Fibroblast of lung (primary cell): ENCODE results near the gene OR5AL1. TPM values are rescaled to one million over a fixed set of nuclear protein-coding genes. Genes with fewer than 3 reads are reported as not detected.

Experiments
- DNase-seq, 2 donors: peaks; one replicate each; pipeline versions ENCODE4 v3.0.0 to v3.0.0-alpha.2; 2010; ENCODE audit warnings: low read depth in 2 of 2
- H2AFZ ChIP-seq: 2 replicates; pipeline ENCODE4 v1.5.1; 2012; ENCODE audit warnings: low read length, control low read depth, inconsistent platforms
- H3K27ac ChIP-seq: 2 replicates; pipeline ENCODE4 v1.5.1; 2011; ENCODE audit warnings: low read length, control low read depth; ENCODE audit not compliant: insufficient read depth
- H3K27me3 ChIP-seq: 2 replicates; pipeline ENCODE4 v1.5.1; 2011; ENCODE audit warnings: mild to moderate bottlenecking, low read length; ENCODE audit not compliant: control insufficient read depth, insufficient read depth
- H3K36me3 ChIP-seq: 2 replicates; pipeline ENCODE4 v1.5.1; 2011; ENCODE audit warnings: low read length; ENCODE audit not compliant: control insufficient read depth, insufficient read depth
- H3K4me1 ChIP-seq: 2 replicates; pipeline ENCODE4 v1.5.1; 2011; ENCODE audit warnings: low read length; ENCODE audit not compliant: control insufficient read depth, insufficient read depth; ENCODE audit errors: extremely low read depth
- H3K4me2 ChIP-seq: 2 replicates; pipeline ENCODE4 v1.5.1; 2011; ENCODE audit warnings: low read length, control low read depth; ENCODE audit not compliant: insufficient read depth; ENCODE audit errors: extremely low read depth
- H3K4me3 ChIP-seq, 4 experiments: fragments of 200-600 bp in 1 of 4; sonication (generic) in 1 of 4; replicated peaks in 1 of 4; 2 replicates each; pipeline ENCODE4 v1.5.1; 2011 to 2016; ENCODE audit warnings: low read length in 4 of 4, low read depth in 3 of 4, mild to moderate bottlenecking in 3 of 4, control low read depth in 2 of 4, inconsistent platforms in 1 of 4, mixed read lengths in 1 of 4; ENCODE audit not compliant: insufficient read depth in 1 of 4; ENCODE audit errors: control extremely low read depth in 1 of 4
- H3K79me2 ChIP-seq: 2 replicates; pipeline ENCODE4 v1.5.1; 2012; ENCODE audit warnings: mild to moderate bottlenecking, low read length, inconsistent platforms; ENCODE audit not compliant: control insufficient read depth, insufficient read depth
- H3K9ac ChIP-seq: 2 replicates; pipeline ENCODE4 v1.5.1; 2011; ENCODE audit warnings: mild to moderate bottlenecking, low read length, control low read depth; ENCODE audit not compliant: insufficient read depth
- H3K9me3 ChIP-seq: 2 replicates; pipeline ENCODE4 v1.5.1; 2012; ENCODE audit warnings: low read depth, low read length; ENCODE audit not compliant: control insufficient read depth, insufficient read depth
- H4K20me1 ChIP-seq: 2 replicates; pipeline ENCODE4 v1.5.1; 2011; ENCODE audit warnings: low read length; ENCODE audit not compliant: control insufficient read depth, insufficient read depth; ENCODE audit errors: extremely low read depth
- CTCF ChIP-seq, 2 donors: IDR thresholded peaks in 1 of 2; conservative IDR thresholded peaks in 1 of 2; 1 replicate in 1 of 2; 2 replicates in 1 of 2; pipeline ENCODE4 v1.5.1; 2011 to 2012; ENCODE audit warnings: low read length in 2 of 2, control low read depth in 1 of 2, inconsistent platforms in 1 of 2, low read depth in 1 of 2, mild to moderate bottlenecking in 1 of 2
- EZH2 ChIP-seq: IDR thresholded peaks from 2 replicates; pipeline ENCODE4 v1.5.1; 2012; ENCODE audit warnings: low read length, control low read depth, mild to moderate bottlenecking; ENCODE audit errors: missing control alignments
- polyA minus RNA-seq: library from RNA; depleted of rRNA, polyadenylated mRNA; stranded (reverse); fragments of >200 nt; gene quantifications from 2 replicates; pipeline ENCODE4 v1.2.3, GENCODE V29; 2011; ENCODE audit warnings: low replicate concordance
- polyA plus RNA-seq, 2 donors: library from polyadenylated mRNA; depleted of rRNA in 1 of 2; stranded (reverse) in 1 of 2; unstranded in 1 of 2; fragments of >200 nt; gene quantifications; 2 replicates each; pipeline ENCODE4 v1.2.1, GENCODE V29; 2011 to 2012; ENCODE audit warnings: missing spikeins in 1 of 2
- total RNA-seq: library from RNA; depleted of rRNA; stranded (reverse); fragments of >200 nt; gene quantifications from 2 replicates; pipeline ENCODE4 v1.2.1, GENCODE V29; 2014

Gene OR5AL1
- total RNA-seq (not detected in 2 replicates), polyA plus RNA-seq (not detected in 2 replicates), polyA minus RNA-seq (not detected in 2 replicates)
- not detected in 2 replicates for polyA plus RNA-seq (2012)

DNA sequence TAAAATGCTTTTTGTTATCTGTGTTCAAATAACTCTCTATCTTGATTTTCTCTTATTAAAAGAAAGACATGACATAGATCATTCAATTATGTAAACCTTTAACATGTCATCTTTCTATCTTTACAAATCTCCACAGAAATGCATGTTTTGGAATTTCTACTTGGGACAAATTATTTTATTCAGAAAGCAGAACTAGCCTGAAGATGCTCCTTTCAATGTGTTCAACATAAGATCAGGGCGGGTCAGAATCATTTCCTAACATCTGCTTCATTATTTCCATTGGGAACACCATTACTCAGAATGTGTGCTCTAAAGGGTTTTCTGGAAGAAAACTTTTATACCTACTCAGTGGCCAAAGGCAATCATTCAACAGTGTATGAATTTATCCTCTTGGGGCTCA, at the start of gene OR5AL1:
Gene OR5AL1, plus strand, starts transcription at position 301 of the 400 bp plus-strand sequence.
- Histone ChIP-seq H3K9ac (no peak within 1 kb of the TSS), H3K79me2 (no peaks in the 10 kb centered on the region), H2AFZ (no peak within 1 kb of the TSS), H3K36me3 (no peaks in the 10 kb centered on the region), H4K20me1 (no peaks in the 10 kb centered on the region), H3K27me3 (no peaks in the 10 kb centered on the region), H3K4me1 (no peaks in the 10 kb centered on the region), H3K4me2 (no peak within 1 kb of the TSS), H3K27ac (no peak within 1 kb of the TSS), H3K9me3 (no peaks in the 10 kb centered on the region), H3K4me3 (no peak within 1 kb of the TSS)
- no peak for DNase-seq
- TF ChIP-seq EZH2: no peak

- Histone ChIP-seq H3K4me3 (no peak within 1 kb of the TSS), H3K79me2 (no peaks in the 10 kb centered on the region), H3K9ac (no peak within 1 kb of the TSS), H3K9me3 (no peaks in the 10 kb centered on the region), H2AFZ (no peak within 1 kb of the TSS), H3K36me3 (no peaks in the 10 kb centered on the region), H3K27ac (no peak within 1 kb of the TSS), H4K20me1 (no peaks in the 10 kb centered on the region), H3K4me2 (no peak within 1 kb of the TSS), H3K27me3 (no peaks in the 10 kb centered on the region), H3K4me1 (no peaks in the 10 kb centered on the region)
- no peak for TF ChIP-seq EZH2
- no peak for DNase-seq
Observed at GRCh38 chr11:56375324-56375723, 37.2 kb upstream of the OR5AL1 start, which contains the start of gene OR8U1. Gene OR8U1, plus strand, starts transcription at chr11:56375624. Its CDS starts 0 bp downstream, at chr11:56375624.

DNA sequence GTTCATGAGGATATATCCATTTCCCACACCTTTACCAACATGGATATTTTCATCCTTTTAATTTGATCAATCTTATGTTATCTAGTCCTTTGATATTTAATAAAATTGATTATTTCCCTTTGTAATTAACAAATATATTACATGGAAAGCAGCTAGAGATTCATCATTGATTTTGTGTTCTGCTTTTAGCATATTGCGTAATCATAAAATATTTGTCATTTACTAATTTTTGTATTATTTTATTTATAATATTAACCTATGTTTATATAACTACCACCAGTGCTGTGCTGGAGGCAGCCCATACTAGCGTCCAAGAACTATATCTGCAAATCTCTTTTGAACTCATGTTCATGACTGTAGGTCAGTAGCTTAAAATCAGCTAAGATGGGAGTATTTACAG, 32.4 kb upstream of the OR5AL1 start:
- Histone ChIP-seq H2AFZ (no peak overlapping the region), H3K79me2 (no peaks in the 10 kb centered on the region), H3K4me3 (no peak overlapping the region), H3K27me3 (no peaks in the 10 kb centered on the region), H4K20me1 (no peaks in the 10 kb centered on the region), H3K9ac (no peak overlapping the region), H3K27ac (no peak overlapping the region), H3K4me1 (no peaks in the 10 kb centered on the region), H3K4me2 (no peak overlapping the region), H3K9me3 (no peaks in the 10 kb centered on the region), H3K36me3 (no peaks in the 10 kb centered on the region)
- TF ChIP-seq CTCF (conservative IDR thresholded peaks at IDR 0.05 in 1 of 2, IDR thresholded peaks at IDR 0.05 in 1 of 2; ENCODE audit: low read depth in 1 of 2, low read length in 2 of 2) (no peak), EZH2 (no peak)
- no peak for DNase-seq

- TF ChIP-seq CTCF (conservative IDR thresholded peaks at IDR 0.05 in 1 of 2, IDR thresholded peaks at IDR 0.05 in 1 of 2; ENCODE audit: low read depth in 1 of 2, low read length in 2 of 2): no peak
- no peak for TF ChIP-seq EZH2
- no peak for DNase-seq
- Histone ChIP-seq H3K36me3 (no peaks in the 10 kb centered on the region), H4K20me1 (no peaks in the 10 kb centered on the region), H2AFZ (no peak overlapping the region), H3K4me2 (no peak overlapping the region), H3K27me3 (no peaks in the 10 kb centered on the region), H3K4me3 (no peak overlapping the region), H3K9ac (no peak overlapping the region), H3K9me3 (no peaks in the 10 kb centered on the region), H3K27ac (no peak overlapping the region), H3K79me2 (no peaks in the 10 kb centered on the region), H3K4me1 (no peaks in the 10 kb centered on the region)
Observed at GRCh38 chr11:56394381-56394780, 18.1 kb upstream of the OR5AL1 start.
